ENCODE data around the gene ZNF319.

DNA sequence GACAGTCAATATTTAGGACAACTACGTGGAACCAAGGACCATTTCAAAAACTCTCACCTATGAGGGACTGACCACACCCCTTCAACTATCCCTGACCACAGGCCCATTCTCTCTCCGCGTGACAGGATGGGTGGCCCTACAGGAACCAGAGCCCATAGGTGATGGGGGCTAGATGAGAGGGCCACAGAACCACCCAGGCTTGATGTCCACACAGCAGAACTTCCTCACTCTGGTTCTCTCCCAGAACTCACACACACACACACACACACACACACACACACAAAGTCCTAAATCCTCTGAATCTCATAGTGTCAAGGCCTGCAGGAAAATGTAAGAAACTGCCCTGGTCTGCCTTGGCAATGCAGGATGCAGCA is 1.5 kb downstream of the ZNF319 start:
- TF ChIP-seq, protein P1, sequence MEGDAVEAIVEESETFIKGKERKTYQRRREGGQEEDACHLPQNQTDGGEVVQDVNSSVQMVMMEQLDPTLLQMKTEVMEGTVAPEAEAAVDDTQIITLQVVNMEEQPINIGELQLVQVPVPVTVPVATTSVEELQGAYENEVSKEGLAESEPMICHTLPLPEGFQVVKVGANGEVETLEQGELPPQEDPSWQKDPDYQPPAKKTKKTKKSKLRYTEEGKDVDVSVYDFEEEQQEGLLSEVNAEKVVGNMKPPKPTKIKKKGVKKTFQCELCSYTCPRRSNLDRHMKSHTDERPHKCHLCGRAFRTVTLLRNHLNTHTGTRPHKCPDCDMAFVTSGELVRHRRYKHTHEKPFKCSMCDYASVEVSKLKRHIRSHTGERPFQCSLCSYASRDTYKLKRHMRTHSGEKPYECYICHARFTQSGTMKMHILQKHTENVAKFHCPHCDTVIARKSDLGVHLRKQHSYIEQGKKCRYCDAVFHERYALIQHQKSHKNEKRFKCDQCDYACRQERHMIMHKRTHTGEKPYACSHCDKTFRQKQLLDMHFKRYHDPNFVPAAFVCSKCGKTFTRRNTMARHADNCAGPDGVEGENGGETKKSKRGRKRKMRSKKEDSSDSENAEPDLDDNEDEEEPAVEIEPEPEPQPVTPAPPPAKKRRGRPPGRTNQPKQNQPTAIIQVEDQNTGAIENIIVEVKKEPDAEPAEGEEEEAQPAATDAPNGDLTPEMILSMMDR (IDR thresholded peaks at IDR 0.05), result no peak
- no peak for TF ChIP-seq POLR2A (IDR thresholded peaks at IDR 0.05)
